Femur (tissue), 1 donor: Measurements from ENCODE around the gene OR5M3.

Source experiments
- DNase-seq: peaks from one replicate; pipeline ENCODE4 v3.0.0-alpha.2; 2017

Gene OR5M3

DNA sequence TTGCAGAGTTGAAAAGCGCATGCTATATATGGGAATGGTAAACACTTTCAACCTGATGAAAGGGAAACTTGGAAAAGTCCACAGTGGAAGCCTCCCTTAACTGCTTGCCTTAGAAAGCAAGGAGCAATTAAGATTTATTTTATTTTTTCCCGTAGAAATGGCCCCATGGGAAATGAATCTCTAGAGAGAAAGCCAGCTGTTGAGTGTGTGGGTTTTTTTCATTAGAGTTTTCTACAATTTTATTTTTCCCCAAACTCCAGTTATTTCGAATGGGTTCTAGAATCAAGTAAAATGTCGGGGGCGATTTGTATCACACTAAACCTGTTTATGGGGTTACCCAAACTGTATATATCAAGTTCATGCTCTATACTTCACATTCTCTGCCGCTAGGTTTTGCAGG, at the start of gene OR5M3:
Gene OR5M3, minus strand, starts transcription at position 101 of the 400 bp plus-strand sequence. CDS start 2,855 bp downstream, outside the sequence.
- DNase-seq, result no peak

GRCh38 chr11:56522008-56522407, 48.9 kb upstream of the OR5M3 start:
- no peak for DNase-seq

- DNase-seq, result no peak
Observed at GRCh38 chr11:56513280-56513679, 40.1 kb upstream of the OR5M3 start.

DNA sequence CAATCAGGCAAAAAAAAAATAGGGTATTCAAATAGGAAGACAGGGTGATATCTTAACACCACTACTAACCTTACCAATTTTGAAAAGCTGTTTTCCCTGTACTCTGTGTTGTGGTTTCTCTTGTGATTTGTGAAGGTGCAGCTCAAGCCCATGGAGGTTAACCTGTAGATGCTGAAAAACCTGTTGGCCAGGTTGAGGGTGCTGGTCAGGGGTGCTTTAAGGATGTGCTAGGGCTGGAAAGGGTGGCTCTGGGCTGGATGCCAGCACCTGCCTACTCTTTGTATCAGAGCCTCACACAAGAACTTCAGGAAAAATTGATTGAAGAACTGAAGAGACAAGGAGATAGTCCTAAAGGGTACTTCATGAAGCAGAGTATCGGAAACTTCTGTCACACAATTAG, 36.3 kb upstream of the OR5M3 start:
- DNase-seq, result no peak

GRCh38 chr11:56497010-56497409, 23.9 kb upstream of the OR5M3 start:
- DNase-seq, result no peak

GRCh38 chr11:56495117-56495516, 22.0 kb upstream of the OR5M3 start:
- no peak for DNase-seq

GRCh38 chr11:56491270-56491669, 18.1 kb upstream of the OR5M3 start, which contains the start of gene OR5M8:
Gene OR5M8 (minus strand): TSS chr11:56491370. CDS start chr11:56491370, 0 bp downstream.
- no peak for DNase-seq

DNA sequence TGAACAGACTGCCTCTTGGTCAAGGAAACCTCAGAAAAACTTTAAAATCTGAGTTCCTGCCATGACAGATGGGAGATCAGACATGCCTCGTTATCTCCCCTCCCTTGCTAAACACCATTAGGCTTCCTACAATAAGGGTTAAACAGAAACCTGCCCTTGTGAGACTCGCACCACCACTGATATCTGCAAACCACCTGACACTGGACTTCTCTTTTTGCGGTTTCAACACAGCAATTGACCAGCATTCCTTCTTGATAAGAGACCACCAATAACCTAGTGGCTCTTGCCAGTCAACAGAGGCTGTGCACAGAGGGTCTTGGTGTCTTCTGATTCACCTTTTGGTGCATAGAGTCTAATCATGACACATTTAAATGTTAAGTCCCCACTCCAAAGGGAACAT, 13.6 kb upstream of the OR5M3 start:
- no peak for DNase-seq

GRCh38 chr11:56474729-56475235, 1.6 kb upstream of the OR5M3 start:
- DNase-seq, result no peak

- no peak for DNase-seq
Observed at GRCh38 chr11:56457076-56457475, 16.1 kb downstream of the OR5M3 start.

GRCh38 chr11:56453521-56453920, 19.6 kb downstream of the OR5M3 start:
- DNase-seq, result no peak
